ENCODE data around the gene BMP2.

The BMP2 gene

GRCh38 chr20:6739406-6739805 is 28.1 kb upstream of the BMP2 start:
- no peaks in the 10 kb centered on the region for H3K27me3 ChIP-seq (ENCODE audit: low read length)
- no peak overlapping the region for H2AFZ ChIP-seq (ENCODE audit: low read depth, low read length, severe bottlenecking)
- no peak for TF ChIP-seq EZH2phosphoT487 (conservative IDR thresholded peaks at IDR 0.05; ENCODE audit: low read length)
- TF ChIP-seq CTCF (IDR thresholded peaks at IDR 0.05; ENCODE audit: insufficient read depth, low read length, poor library complexity, severe bottlenecking): no peak
- no peaks in the 10 kb centered on the region for H3K36me3 ChIP-seq (ENCODE audit: low read length)
- H3K9me2 ChIP-seq (replicated peaks; ENCODE audit: insufficient read depth, low read length): no peaks in the 10 kb centered on the region
- H3K9me3 ChIP-seq (ENCODE audit: insufficient read depth, low read length): no peaks in the 10 kb centered on the region
- no peak overlapping the region for H3K4me3 ChIP-seq (ENCODE audit: insufficient read depth, low read length, poor library complexity, severe bottlenecking)
- no peak overlapping the region for H3K27ac ChIP-seq (ENCODE audit: low read depth, low read length)
- H3K4me2 ChIP-seq (ENCODE audit: low read depth, low read length, poor library complexity, severe bottlenecking): no peak overlapping the region
- no peak overlapping the region for H3K9ac ChIP-seq (ENCODE audit: low read length)
- H3F3A ChIP-seq (ENCODE audit: insufficient read depth): no peaks in the 10 kb centered on the region
- H4K20me1 ChIP-seq (ENCODE audit: low read depth, low read length): no peaks in the 10 kb centered on the region
- H3K79me2 ChIP-seq (ENCODE audit: insufficient read depth, low read length): no peaks in the 10 kb centered on the region

GRCh38 chr20:6740096-6740495 is 27.4 kb upstream of the BMP2 start:
- H3K9me3 ChIP-seq (ENCODE audit: insufficient read depth, low read length): no peaks in the 10 kb centered on the region
- H3K9ac ChIP-seq (ENCODE audit: low read length): no peak overlapping the region
- no peak overlapping the region for H2AFZ ChIP-seq (ENCODE audit: low read depth, low read length, severe bottlenecking)
- H3K36me3 ChIP-seq (ENCODE audit: low read length): no peaks in the 10 kb centered on the region
- no peak overlapping the region for H3K4me2 ChIP-seq (ENCODE audit: low read depth, low read length, poor library complexity, severe bottlenecking)
- H3K27me3 ChIP-seq (ENCODE audit: low read length): no peaks in the 10 kb centered on the region
- no peaks in the 10 kb centered on the region for H3F3A ChIP-seq (ENCODE audit: insufficient read depth)
- no peaks in the 10 kb centered on the region for H3K9me2 ChIP-seq (replicated peaks; ENCODE audit: insufficient read depth, low read length)
- TF ChIP-seq CTCF (IDR thresholded peaks at IDR 0.05; ENCODE audit: insufficient read depth, low read length, poor library complexity, severe bottlenecking) (no peak), EZH2phosphoT487 (conservative IDR thresholded peaks at IDR 0.05; ENCODE audit: low read length) (no peak)
- no peaks in the 10 kb centered on the region for H3K79me2 ChIP-seq (ENCODE audit: insufficient read depth, low read length)
- H3K4me3 ChIP-seq (ENCODE audit: insufficient read depth, low read length, poor library complexity, severe bottlenecking): no peak overlapping the region
- H3K27ac ChIP-seq (ENCODE audit: low read depth, low read length): no peak overlapping the region
- H4K20me1 ChIP-seq (ENCODE audit: low read depth, low read length): no peaks in the 10 kb centered on the region

GRCh38 chr20:6744180-6744579 is 23.3 kb upstream of the BMP2 start:
- Histone ChIP-seq H3K9me3 (ENCODE audit: insufficient read depth, low read length) (no peaks in the 10 kb centered on the region), H3K4me2 (ENCODE audit: low read depth, low read length, poor library complexity, severe bottlenecking) (no peak overlapping the region), H3F3A (ENCODE audit: insufficient read depth) (no peaks in the 10 kb centered on the region), H3K27ac (ENCODE audit: low read depth, low read length) (no peak overlapping the region), H4K20me1 (ENCODE audit: low read depth, low read length) (no peaks in the 10 kb centered on the region), H3K9me2 (replicated peaks; ENCODE audit: insufficient read depth, low read length) (no peaks in the 10 kb centered on the region), H3K4me3 (ENCODE audit: insufficient read depth, low read length, poor library complexity, severe bottlenecking) (no peak overlapping the region), H2AFZ (ENCODE audit: low read depth, low read length, severe bottlenecking) (no peak overlapping the region), H3K27me3 (ENCODE audit: low read length) (no peaks in the 10 kb centered on the region; the same call in 1 of the 2 replicates), H3K36me3 (ENCODE audit: low read length) (no peaks in the 10 kb centered on the region), H3K9ac (ENCODE audit: low read length) (no peak overlapping the region), H3K79me2 (ENCODE audit: insufficient read depth, low read length) (no peaks in the 10 kb centered on the region)
- no peak for TF ChIP-seq CTCF (IDR thresholded peaks at IDR 0.05; ENCODE audit: insufficient read depth, low read length, poor library complexity, severe bottlenecking)
- TF ChIP-seq EZH2phosphoT487 (conservative IDR thresholded peaks at IDR 0.05; ENCODE audit: low read length): no peak
